Liver (tissue), 9 donors: ENCODE results near the gene TPBGL. TPM values are rescaled to one million over a fixed set of nuclear protein-coding genes. Genes with fewer than 3 reads are reported as not detected.

Experiments used
- DNase-seq: peaks from one replicate; pipeline ENCODE4 v3.0.0-alpha.2; 2017; ENCODE audit warnings: low spot score
- H3K27ac ChIP-seq, 2 donors: one replicate each; pipeline ENCODE4 v1.7.0; 2013; ENCODE audit warnings: inconsistent platforms in 2 of 2, low read length in 2 of 2, control low read depth in 1 of 2, low read depth in 1 of 2, mild to moderate bottlenecking in 1 of 2
- H3K27me3 ChIP-seq, 4 donors: one replicate each; pipeline versions ENCODE4 v1.6.1 to v1.7.0; 2013; ENCODE audit warnings: low read length in 3 of 4, inconsistent platforms in 1 of 4, mild to moderate bottlenecking in 1 of 4, moderate library complexity in 1 of 4; ENCODE audit not compliant: control insufficient read depth in 4 of 4, insufficient read depth in 4 of 4
- H3K36me3 ChIP-seq, 4 donors: one replicate each; pipeline versions ENCODE4 v1.6.1 to v1.7.0; 2013; ENCODE audit warnings: low read length in 3 of 4, mild to moderate bottlenecking in 3 of 4, low read depth in 1 of 4, moderate library complexity in 1 of 4; ENCODE audit not compliant: control insufficient read depth in 4 of 4, insufficient read depth in 3 of 4
- H3K4me1 ChIP-seq, 4 donors: one replicate each; pipeline versions ENCODE4 v1.6.1 to v1.7.0; 2013; ENCODE audit warnings: low read length in 3 of 4, mild to moderate bottlenecking in 3 of 4, moderate library complexity in 1 of 4; ENCODE audit not compliant: control insufficient read depth in 4 of 4, insufficient read depth in 4 of 4
- H3K4me3 ChIP-seq, 3 donors: one replicate each; pipeline versions ENCODE4 v1.6.1 to v1.7.0; 2013; ENCODE audit warnings: low read length in 3 of 3, control low read depth in 1 of 3, low read depth in 1 of 3, mild to moderate bottlenecking in 1 of 3
- H3K9ac ChIP-seq, 2 donors: one replicate each; pipeline ENCODE4 v1.7.0; 2013; ENCODE audit warnings: low read length in 2 of 2, mild to moderate bottlenecking in 2 of 2, moderate library complexity in 2 of 2, control low read depth in 1 of 2, low read depth in 1 of 2
- H3K9me3 ChIP-seq, 4 donors: one replicate each; pipeline versions ENCODE4 v1.6.1 to v1.7.0; 2013; ENCODE audit warnings: low read length in 3 of 4; ENCODE audit not compliant: control insufficient read depth in 4 of 4
- CTCF ChIP-seq: fragments of 150-350 bp; IDR thresholded peaks from 2 replicates; pipeline ENCODE4 v1.5.1; 2017; ENCODE audit warnings: improper control_type of control experiment, low read depth, low read length; ENCODE audit not compliant: missing input control
- EGR1 ChIP-seq, 2 donors: IDR thresholded peaks; 2 replicates each; pipeline ENCODE4 v1.6.1; 2016 to 2018; ENCODE audit warnings: antibody characterized with exemption in 2 of 2, low read depth in 2 of 2
- FOXA1 ChIP-seq: IDR thresholded peaks from 2 replicates; pipeline ENCODE4 v1.6.1; 2016; ENCODE audit warnings: antibody characterized with exemption
- FOXA2 ChIP-seq: IDR thresholded peaks from 2 replicates; pipeline ENCODE4 v1.6.1; 2016; ENCODE audit warnings: antibody characterized with exemption
- GABPA ChIP-seq, 2 donors: IDR thresholded peaks in 1 of 2; conservative IDR thresholded peaks in 1 of 2; 2 replicates each; pipeline ENCODE4 v1.6.1; 2016; ENCODE audit warnings: antibody characterized with exemption in 2 of 2, mild to moderate bottlenecking in 1 of 2, moderate library complexity in 1 of 2
- HNF4A ChIP-seq, 2 donors: conservative IDR thresholded peaks; 2 replicates each; pipeline ENCODE4 v1.6.1; 2016; ENCODE audit warnings: antibody characterized with exemption in 2 of 2, mild to moderate bottlenecking in 2 of 2
- HNF4G ChIP-seq: IDR thresholded peaks from 2 replicates; pipeline ENCODE4 v1.6.1; 2016; ENCODE audit warnings: antibody characterized with exemption
- JUND ChIP-seq, 2 donors: IDR thresholded peaks; 2 replicates each; pipeline ENCODE4 v1.6.1; 2016; ENCODE audit warnings: antibody characterized with exemption in 2 of 2
- NR2F2 ChIP-seq: IDR thresholded peaks from 2 replicates; pipeline ENCODE4 v1.6.1; 2016; ENCODE audit warnings: antibody characterized with exemption
- RAD21 ChIP-seq, 2 donors: IDR thresholded peaks; 2 replicates each; pipeline ENCODE4 v1.6.1; 2016; ENCODE audit warnings: antibody characterized with exemption in 2 of 2, mild to moderate bottlenecking in 2 of 2
- REST ChIP-seq: IDR thresholded peaks from 2 replicates; pipeline ENCODE4 v1.6.1; 2016; ENCODE audit warnings: antibody characterized with exemption, mild to moderate bottlenecking
- RXRA ChIP-seq, 2 donors: IDR thresholded peaks; 2 replicates each; pipeline ENCODE4 v1.6.1; 2017 to 2018; ENCODE audit warnings: antibody characterized with exemption in 2 of 2, mild to moderate bottlenecking in 1 of 2
- SP1 ChIP-seq: IDR thresholded peaks from 2 replicates; pipeline ENCODE4 v1.6.1; 2018; ENCODE audit warnings: antibody characterized with exemption, mild to moderate bottlenecking
- TAF1 ChIP-seq: conservative IDR thresholded peaks from 2 replicates; pipeline ENCODE4 v1.6.1; 2016; ENCODE audit warnings: antibody characterized with exemption, mild to moderate bottlenecking
- YY1 ChIP-seq: IDR thresholded peaks from 2 replicates; pipeline ENCODE4 v1.6.1; 2016; ENCODE audit warnings: antibody characterized with exemption, mild to moderate bottlenecking
- ZBTB33 ChIP-seq: IDR thresholded peaks from 2 replicates; pipeline ENCODE4 v1.6.1; 2016; ENCODE audit warnings: antibody characterized with exemption
- WGBS: extraction: QIAGEN DNeasy Blood & Tissue Kit; methylation state at CpG from one replicate; pipeline ENCODE4 v1.1.7; 2013; 5-methylcytosine and 5-hydroxymethylcytosine counted together
- polyA plus RNA-seq, 2 donors: library from polyadenylated mRNA; stranded (reverse) in 1 of 2; unstranded in 1 of 2; fragments of 200-250 nt in 1 of 2; fragments of >200 nt in 1 of 2; fragmentation: Nextera tagmentation in 1 of 2; extraction: Ambion mirVana in 1 of 2; gene quantifications; one replicate each; pipeline versions ENCODE4 v1.2.1 to v1.2.3, GENCODE V29; 2013 to 2015
- total RNA-seq, 2 donors: library from RNA; depleted of rRNA; stranded (reverse); fragments of >200 nt; gene quantifications; one replicate each; pipeline ENCODE4 v1.2.3, GENCODE V29; 2014
- TF ChIP-seq, protein P1 (sequence below): IDR thresholded peaks from 2 replicates; pipeline ENCODE4 v1.6.1; 2016; ENCODE audit warnings: antibody characterized with exemption
- TF ChIP-seq, protein P2 (sequence below): IDR thresholded peaks from 2 replicates; pipeline ENCODE4 v1.6.1; 2016; ENCODE audit warnings: antibody characterized with exemption
- donor health status: healthy.
- donor health status: healthy.
- donor health status: healthy.
- donor health status: healthy.
- donor health status: healthy.

Gene TPBGL
- total and polyA plus RNA-seq, 4 donors: 0.05 TPM; not detected in 3

- WGBS: 95% methylated on average over 6 of the region's 6 CpGs
- DNase-seq: no peak
- no peak overlapping the region for H3K27ac ChIP-seq
- H3K9ac ChIP-seq: no peak overlapping the region
- H3K4me1 ChIP-seq: no peaks in the 10 kb centered on the region
- H3K9me3 ChIP-seq: no peaks in the 10 kb centered on the region
- no peak for TF ChIP-seq ZBTB33
- no peak for TF ChIP-seq FOXA2
- no peak for TF ChIP-seq JUND (IDR thresholded peaks at IDR 0.05)
- no peak for TF ChIP-seq HNF4A (conservative IDR thresholded peaks at IDR 0.05)
- TF ChIP-seq REST: no peak
- no peak for TF ChIP-seq TAF1
- TF ChIP-seq, protein P1, sequence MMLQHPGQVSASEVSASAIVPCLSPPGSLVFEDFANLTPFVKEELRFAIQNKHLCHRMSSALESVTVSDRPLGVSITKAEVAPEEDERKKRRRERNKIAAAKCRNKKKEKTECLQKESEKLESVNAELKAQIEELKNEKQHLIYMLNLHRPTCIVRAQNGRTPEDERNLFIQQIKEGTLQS: no peak
- TF ChIP-seq RAD21 (IDR thresholded peaks at IDR 0.05): no peak
- no peak for TF ChIP-seq RXRA (IDR thresholded peaks at IDR 0.05)
- TF ChIP-seq, protein P2, sequence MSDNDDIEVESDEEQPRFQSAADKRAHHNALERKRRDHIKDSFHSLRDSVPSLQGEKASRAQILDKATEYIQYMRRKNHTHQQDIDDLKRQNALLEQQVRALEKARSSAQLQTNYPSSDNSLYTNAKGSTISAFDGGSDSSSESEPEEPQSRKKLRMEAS: no peak
- TF ChIP-seq FOXA1: no peak
- no peak for TF ChIP-seq SP1
- no peak for TF ChIP-seq HNF4G
- TF ChIP-seq GABPA (IDR thresholded peaks at IDR 0.05 in 1 of 2, conservative IDR thresholded peaks at IDR 0.05 in 1 of 2): no peak
- no peak for TF ChIP-seq NR2F2
- TF ChIP-seq YY1: no peak
- no peak for TF ChIP-seq CTCF
- TF ChIP-seq EGR1 (IDR thresholded peaks at IDR 0.05; ENCODE audit: low read depth in 2 of 2): no peak
- H3K27me3 ChIP-seq: no peaks in the 10 kb centered on the region
- peaks cover 0 to 38% (median 8%) of the 10 kb centered on the region in 4 donors for H3K36me3 ChIP-seq
- no peak overlapping the region for H3K4me3 ChIP-seq
Measured at GRCh38 chr11:75276686-75277085, 36.1 kb downstream of the TPBGL start.
